Measurements from ENCODE around the gene RBM10.

The RBM10 gene

DNA sequence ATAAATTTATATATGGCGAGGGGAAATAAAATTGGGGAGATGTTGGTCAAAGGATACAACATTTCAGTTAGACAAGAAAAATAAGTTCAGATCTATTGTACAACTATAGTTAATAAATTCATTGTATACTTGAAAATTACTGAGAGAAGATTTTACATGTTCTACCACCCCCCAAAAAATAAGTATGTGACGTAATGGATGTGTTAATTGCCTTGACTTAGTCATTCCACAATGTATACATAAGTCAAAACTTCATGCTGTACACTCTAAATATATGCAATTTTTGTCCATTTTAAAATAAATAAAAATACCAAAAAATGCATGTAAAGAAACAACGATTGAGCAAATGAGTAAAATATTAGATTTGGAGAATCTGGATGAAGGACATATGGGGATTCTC lies 89.6 kb downstream of the RBM10 start:
- Histone ChIP-seq H4K20me1 (ENCODE audit: low read depth, low read length) (no peaks in the 10 kb centered on the region), H3K9me3 (ENCODE audit: insufficient read depth, low read length) (no peaks in the 10 kb centered on the region), H3K27ac (ENCODE audit: low read depth, low read length) (peak overlapping the region; percentile 88; the same call in 1 of the 2 replicates), H3K79me2 (ENCODE audit: insufficient read depth, low read length) (peaks cover 42% of the 10 kb centered on the region), H3K4me2 (ENCODE audit: low read depth, low read length, poor library complexity, severe bottlenecking) (peak overlapping the region; percentile 97), H3K9me2 (replicated peaks; ENCODE audit: insufficient read depth, low read length) (no peaks in the 10 kb centered on the region), H3K27me3 (ENCODE audit: low read length) (no peaks in the 10 kb centered on the region), H3K9ac (ENCODE audit: low read length) (peak overlapping the region; percentile 73), H3K36me3 (ENCODE audit: low read length) (no peaks in the 10 kb centered on the region), H3K4me3 (ENCODE audit: insufficient read depth, low read length, poor library complexity, severe bottlenecking) (peak overlapping the region; percentile 84), H2AFZ (ENCODE audit: low read depth, low read length, severe bottlenecking) (no peak overlapping the region), H3F3A (ENCODE audit: insufficient read depth) (peaks cover 14% of the 10 kb centered on the region)
- TF ChIP-seq EZH2phosphoT487 (conservative IDR thresholded peaks at IDR 0.05; ENCODE audit: low read length): no peak
- TF ChIP-seq, protein P1, sequence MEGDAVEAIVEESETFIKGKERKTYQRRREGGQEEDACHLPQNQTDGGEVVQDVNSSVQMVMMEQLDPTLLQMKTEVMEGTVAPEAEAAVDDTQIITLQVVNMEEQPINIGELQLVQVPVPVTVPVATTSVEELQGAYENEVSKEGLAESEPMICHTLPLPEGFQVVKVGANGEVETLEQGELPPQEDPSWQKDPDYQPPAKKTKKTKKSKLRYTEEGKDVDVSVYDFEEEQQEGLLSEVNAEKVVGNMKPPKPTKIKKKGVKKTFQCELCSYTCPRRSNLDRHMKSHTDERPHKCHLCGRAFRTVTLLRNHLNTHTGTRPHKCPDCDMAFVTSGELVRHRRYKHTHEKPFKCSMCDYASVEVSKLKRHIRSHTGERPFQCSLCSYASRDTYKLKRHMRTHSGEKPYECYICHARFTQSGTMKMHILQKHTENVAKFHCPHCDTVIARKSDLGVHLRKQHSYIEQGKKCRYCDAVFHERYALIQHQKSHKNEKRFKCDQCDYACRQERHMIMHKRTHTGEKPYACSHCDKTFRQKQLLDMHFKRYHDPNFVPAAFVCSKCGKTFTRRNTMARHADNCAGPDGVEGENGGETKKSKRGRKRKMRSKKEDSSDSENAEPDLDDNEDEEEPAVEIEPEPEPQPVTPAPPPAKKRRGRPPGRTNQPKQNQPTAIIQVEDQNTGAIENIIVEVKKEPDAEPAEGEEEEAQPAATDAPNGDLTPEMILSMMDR (IDR thresholded peaks at IDR 0.05; ENCODE audit: insufficient read depth, low read length, poor library complexity, severe bottlenecking): no peak

DNA sequence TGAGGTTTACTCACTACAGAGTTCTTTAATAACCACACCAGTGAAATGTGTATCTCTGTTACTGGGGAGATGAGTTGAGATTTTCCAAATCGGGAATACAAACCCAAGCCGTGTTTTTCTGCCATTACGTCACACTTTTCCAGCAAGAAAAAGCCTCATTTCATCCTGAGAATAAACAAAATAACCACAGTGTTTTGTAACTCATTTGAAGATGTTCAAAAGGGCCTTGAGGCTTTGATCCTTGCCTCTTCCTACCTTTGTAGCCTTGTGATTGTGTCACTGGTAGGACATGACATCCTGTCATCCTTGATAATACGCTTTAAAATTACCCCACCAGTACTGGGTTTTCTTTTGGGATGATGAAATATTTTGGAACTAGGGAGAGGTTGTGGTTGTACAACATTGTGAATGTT lies 90.7 kb downstream of the RBM10 start:
- peaks cover 14% of the 10 kb centered on the region for H3F3A ChIP-seq (ENCODE audit: insufficient read depth)
- peaks cover 42% of the 10 kb centered on the region for H3K79me2 ChIP-seq (ENCODE audit: insufficient read depth, low read length)
- no peaks in the 10 kb centered on the region for H3K36me3 ChIP-seq (ENCODE audit: low read length)
- H3K4me3 ChIP-seq (ENCODE audit: insufficient read depth, low read length, poor library complexity, severe bottlenecking): no peak overlapping the region
- no peak overlapping the region for H3K9ac ChIP-seq (ENCODE audit: low read length)
- H4K20me1 ChIP-seq (ENCODE audit: low read depth, low read length): no peaks in the 10 kb centered on the region
- H2AFZ ChIP-seq (ENCODE audit: low read depth, low read length, severe bottlenecking): no peak overlapping the region
- H3K27me3 ChIP-seq (ENCODE audit: low read length): no peaks in the 10 kb centered on the region
- no peak overlapping the region for H3K27ac ChIP-seq (ENCODE audit: low read depth, low read length)
- TF ChIP-seq, protein P1 (IDR thresholded peaks at IDR 0.05; ENCODE audit: insufficient read depth, low read length, poor library complexity, severe bottlenecking): no peak
- TF ChIP-seq EZH2phosphoT487 (conservative IDR thresholded peaks at IDR 0.05; ENCODE audit: low read length): no peak
- no peaks in the 10 kb centered on the region for H3K9me2 ChIP-seq (replicated peaks; ENCODE audit: insufficient read depth, low read length)
- H3K4me2 ChIP-seq (ENCODE audit: low read depth, low read length, poor library complexity, severe bottlenecking): no peak overlapping the region
- no peaks in the 10 kb centered on the region for H3K9me3 ChIP-seq (ENCODE audit: insufficient read depth, low read length)

All from SU-DHL-6 (cell line).